Airway epithelial cell (primary cell): ENCODE results near the gene RBM3. TPM values are rescaled to one million over a fixed set of nuclear protein-coding genes. Genes with fewer than 3 reads are reported as not detected.

Experiments
- total RNA-seq: library from RNA; depleted of rRNA; stranded (reverse); fragments of >200 nt; gene quantifications from 2 replicates; pipeline ENCODE4 v1.2.3, GENCODE V29; 2015

RBM3 gene
- total RNA-seq: 144 and 157 TPM in 2 replicates

GRCh38 chrX:48574270-48575266 lies at the start of gene RBM3:
TSS of gene RBM3 (plus strand) at chrX:48574484. CDS start at chrX:48575181, 697 bp downstream.

GRCh38 chrX:48539345-48540027 lies 34.8 kb upstream of the RBM3 start, which contains the start of gene TBC1D25:
TSS of gene TBC1D25 (plus strand) at chrX:48539714. CDS start at chrX:48539798, 84 bp downstream.

GRCh38 chrX:48597353-48598264 lies 23.3 kb downstream of the RBM3 start, which contains the start of gene WDR13:
TSS of gene WDR13 (plus strand) at chrX:48597492. CDS start at chrX:48597997, 505 bp downstream.

Other genes starting within 250 kb of the RBM3 start
- not detected in 2 replicates for gene SSX3, start 217.8 kb upstream of the RBM3 start, total RNA-seq
- gene SSX4, start 190.9 kb upstream of the RBM3 start, total RNA-seq: not detected in 2 replicates
- gene SSX4B, start 162.5 kb upstream of the RBM3 start, total RNA-seq: not detected in 2 replicates
- gene SLC38A5, start 104.2 kb upstream of the RBM3 start, total RNA-seq: 57.7 and 92.3 TPM in 2 replicates
- 65.0 and 106 TPM in 2 replicates for gene FTSJ1, start 98.3 kb upstream of the RBM3 start, total RNA-seq
- 38.0 and 61.9 TPM in 2 replicates for gene PORCN, start 65.5 kb upstream of the RBM3 start, total RNA-seq
- gene EBP, start 52.7 kb upstream of the RBM3 start, total RNA-seq: 180 and 181 TPM in 2 replicates
- gene TBC1D25, start 34.8 kb upstream of the RBM3 start, total RNA-seq: 7.7 and 10.2 TPM in 2 replicates
- gene WDR13, start 23.0 kb downstream of the RBM3 start, total RNA-seq: 68.0 and 92.2 TPM in 2 replicates
- gene WAS, start 109.3 kb downstream of the RBM3 start, total RNA-seq: 0.14 and 0.21 TPM in 2 replicates
- 13.0 and 13.6 TPM in 2 replicates for gene SUV39H1, start 122.2 kb downstream of the RBM3 start, total RNA-seq
- gene GLOD5, start 187.3 kb downstream of the RBM3 start, total RNA-seq: not detected in 2 replicates
- not detected in 2 replicates for gene GATA1, start 212.1 kb downstream of the RBM3 start, total RNA-seq
- 24.9 and 28.6 TPM in 2 replicates for gene HDAC6, start 227.6 kb downstream of the RBM3 start, total RNA-seq